Duodenal mucosa (tissue), 2 donors: ENCODE results near the gene CPSF7.
"Not testable (repeated sequence)": the region's sequence is repeated elsewhere in the genome, so short reads cannot be mapped to it uniquely, and the experiment has no call there.

Source experiments
- H3K27ac ChIP-seq: one replicate; pipeline ENCODE4 v1.7.0; 2013; ENCODE audit warnings: low read depth, low read length
- H3K27me3 ChIP-seq, 2 donors: one replicate each; pipeline ENCODE4 v1.7.0; 2013; ENCODE audit warnings: low read length in 2 of 2, control low read depth in 1 of 2; ENCODE audit not compliant: insufficient read depth in 2 of 2, control insufficient read depth in 1 of 2
- H3K36me3 ChIP-seq, 2 donors: one replicate each; pipeline ENCODE4 v1.7.0; 2013; ENCODE audit warnings: low read length in 2 of 2, control low read depth in 1 of 2; ENCODE audit not compliant: insufficient read depth in 2 of 2, control insufficient read depth in 1 of 2
- H3K4me1 ChIP-seq, 2 donors: one replicate each; pipeline ENCODE4 v1.7.0; 2013; ENCODE audit warnings: low read length in 2 of 2, control low read depth in 1 of 2; ENCODE audit not compliant: insufficient read depth in 2 of 2, control insufficient read depth in 1 of 2
- H3K4me3 ChIP-seq, 2 donors: one replicate each; pipeline ENCODE4 v1.7.0; 2013; ENCODE audit warnings: low read length in 2 of 2, low read depth in 1 of 2
- H3K9ac ChIP-seq, 2 donors: one replicate each; pipeline ENCODE4 v1.7.0; 2013; ENCODE audit warnings: low read length in 2 of 2, low read depth in 1 of 2
- H3K9me3 ChIP-seq, 2 donors: one replicate each; pipeline ENCODE4 v1.7.0; 2013; ENCODE audit warnings: low read length in 2 of 2, control low read depth in 1 of 2; ENCODE audit not compliant: control insufficient read depth in 1 of 2

The CPSF7 gene

DNA sequence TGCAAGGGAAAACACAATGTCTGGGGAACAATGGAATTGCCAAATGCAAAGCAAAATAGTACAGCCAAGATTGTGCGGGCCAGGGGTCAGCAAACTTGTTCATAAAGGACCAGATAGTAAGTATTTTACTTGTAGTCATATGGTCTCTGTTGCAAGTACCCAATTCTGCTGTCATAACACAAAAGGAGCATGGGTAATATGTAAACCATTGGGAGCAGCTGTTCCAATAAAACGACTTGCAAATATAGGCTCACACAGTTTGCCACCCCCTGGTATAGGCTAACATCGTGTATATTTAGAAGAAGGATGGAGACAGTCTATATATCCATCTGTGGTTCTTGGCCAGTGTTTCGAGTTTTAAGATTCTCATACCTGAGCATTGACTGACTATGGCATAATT is 15.7 kb upstream of the CPSF7 start:
- Histone ChIP-seq H3K4me1 (peaks cover 0 to 3% of the 10 kb centered on the region in 2 donors), H3K27ac (no peak overlapping the region), H3K36me3 (peaks cover 38 to 81% of the 10 kb centered on the region in 2 donors)

DNA sequence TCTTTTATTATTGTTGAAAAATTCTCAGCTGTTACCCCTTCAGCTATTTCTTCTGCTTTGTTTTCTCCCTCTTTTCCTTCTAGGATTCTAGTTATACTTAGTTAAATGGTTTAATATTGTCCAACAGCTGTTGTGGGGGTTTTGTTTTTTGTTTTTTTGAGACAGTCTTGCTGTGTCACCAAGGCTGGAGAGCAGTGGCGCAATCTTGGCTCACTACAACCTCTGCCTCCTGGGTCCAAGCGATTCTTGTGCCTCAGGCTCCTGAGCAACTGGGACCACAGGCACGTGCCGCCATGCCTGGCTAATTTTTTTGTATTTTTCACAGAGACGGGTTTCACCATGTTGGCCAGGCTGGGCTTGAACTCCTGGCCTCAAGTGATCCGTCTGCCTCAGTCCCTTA is 12.8 kb upstream of the CPSF7 start:
- Histone ChIP-seq H3K9ac (no peak overlapping the region), H3K27ac (no peak overlapping the region), H3K4me1 (peaks cover 0 to 3% of the 10 kb centered on the region in 2 donors), H3K36me3 (peaks cover 42 to 78% of the 10 kb centered on the region in 2 donors), H3K9me3 (no peaks in the 10 kb centered on the region), H3K27me3 (no peaks in the 10 kb centered on the region), H3K4me3 (no peak overlapping the region)

More for the DNA sequence above, 15.7 kb upstream of the CPSF7 start:
- no peaks in the 10 kb centered on the region for H3K27me3 ChIP-seq
- no peaks in the 10 kb centered on the region for H3K9me3 ChIP-seq
- no peak overlapping the region for H3K9ac ChIP-seq
- no peak overlapping the region for H3K4me3 ChIP-seq

DNA sequence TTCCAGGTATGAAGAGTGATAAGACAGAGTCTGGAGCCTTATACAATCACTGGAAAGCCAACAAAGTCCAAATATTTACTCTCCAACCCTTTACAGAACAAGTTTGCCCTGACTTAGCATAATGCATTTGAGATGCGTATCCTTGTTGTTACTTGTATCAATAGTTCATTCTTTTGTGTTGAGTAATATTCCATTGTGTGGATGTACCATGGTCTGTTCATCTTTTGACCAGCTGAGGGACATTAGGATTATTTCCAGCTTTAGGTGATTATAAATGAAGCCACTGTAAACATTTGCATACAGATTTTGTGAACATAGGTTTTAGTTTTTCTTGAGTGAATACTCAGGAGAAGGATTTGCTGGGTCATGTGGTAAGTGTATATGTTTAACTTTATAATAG is 9.8 kb upstream of the CPSF7 start:
- no peak overlapping the region for H3K4me3 ChIP-seq
- no peaks in the 10 kb centered on the region for H3K27me3 ChIP-seq
- H3K27ac ChIP-seq: no peak overlapping the region
- peaks cover 0 to 6% of the 10 kb centered on the region in 2 donors for H3K4me1 ChIP-seq
- H3K36me3 ChIP-seq: peaks cover 28 to 67% of the 10 kb centered on the region in 2 donors
- no peak overlapping the region for H3K9ac ChIP-seq
- H3K9me3 ChIP-seq: no peaks in the 10 kb centered on the region

- Histone ChIP-seq H3K9me3 (no peaks in the 10 kb centered on the region), H3K36me3 (peaks cover 26 to 61% of the 10 kb centered on the region in 2 donors), H3K9ac (no peak overlapping the region), H3K4me1 (peaks cover 0 to 7% of the 10 kb centered on the region in 2 donors), H3K4me3 (no peak overlapping the region), H3K27me3 (no peaks in the 10 kb centered on the region), H3K27ac (no peak overlapping the region)
These were observed 7.7 kb upstream of the CPSF7 start for GRCh38 chr11:61437496-61437895.

GRCh38 chr11:61430839-61431238 is 1.1 kb upstream of the CPSF7 start:
- Histone ChIP-seq H3K4me1 (peaks cover 15 to 28% of the 10 kb centered on the region in 2 donors), H3K4me3 (peak overlapping the region; percentile 78 to 93), H3K36me3 (peaks cover 14 to 30% of the 10 kb centered on the region in 2 donors), H3K9ac (peak overlapping the region; percentile 67 to 95)
- H3K27me3 ChIP-seq, H3K9me3 ChIP-seq, H3K27ac ChIP-seq: not testable (repeated sequence)

DNA sequence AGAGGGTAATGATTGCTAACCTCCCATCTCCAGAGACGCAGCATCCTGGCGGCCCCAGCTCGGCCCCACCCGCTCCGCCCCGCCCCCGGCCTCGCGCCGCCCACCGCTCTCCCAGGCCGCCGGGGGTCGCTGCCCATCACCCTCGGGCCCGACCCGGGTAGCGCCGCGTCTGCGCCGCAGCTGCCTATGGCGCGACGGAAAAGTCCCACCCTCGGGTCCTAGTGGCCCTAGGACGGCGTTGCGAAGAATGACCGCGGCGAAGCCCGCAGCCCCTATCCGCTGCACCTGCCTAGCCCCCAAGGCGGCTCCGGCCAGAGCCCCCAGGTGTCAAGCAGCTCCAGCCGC is 457 bp downstream of the CPSF7 start:
- Histone ChIP-seq H3K36me3 (peaks cover 29 to 45% of the 10 kb centered on the region in 2 donors), H3K4me3 (peak overlapping the region; percentile 61 to 78), H3K9ac (peak overlapping the region; percentile 80 to 88), H3K27ac (peak overlapping the region; percentile 93), H3K9me3 (no peaks in the 10 kb centered on the region), H3K4me1 (peaks cover 15 to 22% of the 10 kb centered on the region in 2 donors), H3K27me3 (no peaks in the 10 kb centered on the region)

DNA sequence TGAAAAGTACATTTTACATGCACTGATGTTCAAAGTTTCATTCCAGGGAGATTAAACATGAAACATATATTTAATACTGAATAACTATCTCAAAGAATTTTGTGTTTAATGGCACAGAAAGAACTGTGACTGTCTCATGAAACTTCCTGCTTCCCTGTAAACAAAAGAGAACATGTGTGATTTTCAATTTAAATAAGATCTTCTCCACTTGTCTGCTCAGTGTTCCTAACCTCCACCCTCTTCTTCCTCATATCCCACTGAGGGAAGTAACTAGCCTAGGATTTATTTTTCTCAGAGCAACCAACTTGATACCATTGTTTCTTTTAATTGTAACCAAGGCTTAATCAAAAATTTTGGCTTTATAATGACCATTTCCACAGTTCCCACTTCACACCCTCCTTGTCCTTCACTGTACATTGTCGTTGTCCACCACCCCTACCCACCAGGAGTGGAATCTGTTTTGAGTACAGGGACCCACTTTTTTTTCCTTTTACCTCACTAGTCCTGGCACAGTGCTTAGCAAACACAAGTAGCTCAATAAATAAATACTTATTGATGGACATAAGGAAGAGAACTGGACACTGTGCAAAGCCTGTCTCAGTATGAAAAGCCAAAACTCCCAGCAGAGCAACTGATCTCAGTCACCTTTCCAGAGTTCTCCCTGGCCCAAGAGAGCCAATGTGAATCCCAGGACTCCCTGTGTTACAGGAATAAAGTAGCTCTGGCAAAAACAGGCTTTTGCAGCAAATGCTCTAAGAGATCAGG is 4.2 kb downstream of the CPSF7 start:
- Histone ChIP-seq H3K27me3 (no peaks in the 10 kb centered on the region), H3K4me1 (peaks cover 8 to 11% of the 10 kb centered on the region in 2 donors), H3K36me3 (peaks cover 38 to 73% of the 10 kb centered on the region in 2 donors), H3K4me3 (no peak overlapping the region), H3K27ac (no peak overlapping the region), H3K9ac (no peak overlapping the region), H3K9me3 (no peaks in the 10 kb centered on the region)

DNA sequence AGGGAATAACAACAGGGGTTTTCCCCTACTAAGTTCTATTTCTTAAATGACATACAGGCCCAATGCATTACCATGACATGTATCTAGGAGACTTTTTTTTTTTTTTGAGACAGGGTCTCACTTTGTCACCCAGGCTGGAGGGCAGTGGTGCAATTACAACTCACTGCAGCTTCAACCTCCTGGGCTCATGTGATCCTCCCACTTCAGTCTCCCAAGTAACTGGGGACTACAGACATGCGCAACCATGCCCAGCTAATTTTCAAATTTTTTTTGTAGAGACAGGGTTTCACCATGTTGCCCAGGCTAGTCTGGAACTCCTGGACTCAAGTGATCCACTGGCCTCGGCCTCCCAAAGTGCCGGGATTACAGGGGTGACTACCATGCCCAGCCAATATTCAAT is 7.5 kb downstream of the CPSF7 start:
- H3K4me3 ChIP-seq: no peak overlapping the region
- H3K27ac ChIP-seq: no peak overlapping the region
- peaks cover 53 to 90% of the 10 kb centered on the region in 2 donors for H3K36me3 ChIP-seq
- no peaks in the 10 kb centered on the region for H3K27me3 ChIP-seq
- H3K9me3 ChIP-seq: no peaks in the 10 kb centered on the region
- H3K4me1 ChIP-seq: no peaks in the 10 kb centered on the region
- no peak overlapping the region for H3K9ac ChIP-seq

- Histone ChIP-seq H3K36me3 (peaks cover 64 to 95% of the 10 kb centered on the region in 2 donors), H3K27ac (no peak overlapping the region), H3K4me3 (no peak overlapping the region), H3K9me3 (no peaks in the 10 kb centered on the region), H3K9ac (no peak overlapping the region), H3K27me3 (no peaks in the 10 kb centered on the region), H3K4me1 (no peaks in the 10 kb centered on the region)
These were observed 11.6 kb downstream of the CPSF7 start for GRCh38 chr11:61418136-61418535.

- H3K36me3 ChIP-seq: peaks cover 64 to 98% of the 10 kb centered on the region in 2 donors
- no peak overlapping the region for H3K27ac ChIP-seq
These were observed 12.1 kb downstream of the CPSF7 start for GRCh38 chr11:61417670-61418069.

More at GRCh38 chr11:61417670-61418069, 12.1 kb downstream of the CPSF7 start:
- Histone ChIP-seq H3K9me3 (no peaks in the 10 kb centered on the region), H3K4me3 (no peak overlapping the region), H3K27me3 (no peaks in the 10 kb centered on the region), H3K4me1 (no peaks in the 10 kb centered on the region), H3K9ac (no peak overlapping the region)
